Trophoblast cell (in vitro differentiated cells and primary cell): Measurements from ENCODE around the gene EGLN2. TPM values are rescaled to one million over a fixed set of nuclear protein-coding genes. Genes with fewer than 3 reads are reported as not detected.

Source experiments
- DNase-seq, 2 donors: peaks; one replicate each; pipeline ENCODE4 v3.0.0-alpha.2; 2016
- H2AFZ ChIP-seq: 2 replicates; pipeline ENCODE4 v1.6.1; 2013; ENCODE audit warnings: low read length, moderate library complexity, mild to moderate bottlenecking; ENCODE audit not compliant: insufficient read depth, poor library complexity
- H2AK5ac ChIP-seq: 2 replicates; pipeline ENCODE4 v1.6.1; 2013; ENCODE audit warnings: mild to moderate bottlenecking, low read length
- H2BK120ac ChIP-seq: 2 replicates; pipeline ENCODE4 v1.6.1; 2013; ENCODE audit warnings: low read length, mild to moderate bottlenecking, moderate library complexity; ENCODE audit not compliant: insufficient read depth, poor library complexity
- H2BK12ac ChIP-seq: 2 replicates; pipeline ENCODE4 v1.6.1; 2013; ENCODE audit warnings: mild to moderate bottlenecking, low read length, moderate library complexity
- H2BK5ac ChIP-seq: 2 replicates; pipeline ENCODE4 v1.6.1; 2013; ENCODE audit warnings: low read length, low read depth, moderate library complexity, mild to moderate bottlenecking; ENCODE audit not compliant: poor library complexity
- H3K14ac ChIP-seq: 2 replicates; pipeline ENCODE4 v1.6.1; 2013; ENCODE audit warnings: mild to moderate bottlenecking, low read length
- H3K18ac ChIP-seq: 2 replicates; pipeline ENCODE4 v1.6.1; 2013; ENCODE audit warnings: mild to moderate bottlenecking, low read length
- H3K23ac ChIP-seq: 2 replicates; pipeline ENCODE4 v1.6.1; 2013; ENCODE audit warnings: low read length
- H3K27ac ChIP-seq: 2 replicates; pipeline ENCODE4 v1.5.1; 2013; ENCODE audit warnings: low read depth, mild to moderate bottlenecking, inconsistent platforms, low read length, moderate library complexity
- H3K27me3 ChIP-seq: 2 replicates; pipeline ENCODE4 v1.6.1; 2013; ENCODE audit warnings: inconsistent platforms, mild to moderate bottlenecking, low read length, moderate library complexity; ENCODE audit not compliant: insufficient read depth
- H3K36me3 ChIP-seq, 2 experiments: 1 replicate in 1 of 2; 2 replicates in 1 of 2; pipeline ENCODE4 v1.6.1; 2013; ENCODE audit warnings: low read length in 2 of 2, mild to moderate bottlenecking in 2 of 2, moderate library complexity in 1 of 2; ENCODE audit not compliant: insufficient read depth in 2 of 2, control insufficient read depth in 1 of 2
- H3K4ac ChIP-seq: 2 replicates; pipeline ENCODE4 v1.6.1; 2013; ENCODE audit warnings: low read depth, mild to moderate bottlenecking, low read length, moderate library complexity
- H3K4me1 ChIP-seq, 2 experiments: 1 replicate in 1 of 2; 2 replicates in 1 of 2; pipeline ENCODE4 v1.6.1; 2013; ENCODE audit warnings: low read length in 2 of 2, mild to moderate bottlenecking in 2 of 2, moderate library complexity in 1 of 2; ENCODE audit not compliant: insufficient read depth in 2 of 2, control insufficient read depth in 1 of 2
- H3K4me2 ChIP-seq: 2 replicates; pipeline ENCODE4 v1.6.1; 2013; ENCODE audit warnings: inconsistent platforms, mild to moderate bottlenecking, low read length, moderate library complexity
- H3K4me3 ChIP-seq: 2 replicates; pipeline ENCODE4 v1.5.1; 2013; ENCODE audit warnings: mild to moderate bottlenecking, low read depth, low read length, inconsistent platforms
- H3K79me1 ChIP-seq: one replicate; pipeline ENCODE4 v1.6.1; 2013; ENCODE audit warnings: low read length
- H3K79me2 ChIP-seq: 2 replicates; pipeline ENCODE4 v1.6.1; 2013; ENCODE audit warnings: low read length, mild to moderate bottlenecking; ENCODE audit not compliant: control insufficient read depth, insufficient read depth, poor library complexity
- H3K9ac ChIP-seq: 2 replicates; pipeline ENCODE4 v1.6.1; 2013; ENCODE audit warnings: mild to moderate bottlenecking, low read length
- H3K9me3 ChIP-seq: 2 replicates; pipeline ENCODE4 v1.6.1; 2013; ENCODE audit warnings: low read depth, mild to moderate bottlenecking, control low read depth, inconsistent platforms, low read length; ENCODE audit not compliant: insufficient read depth
- H4K12ac ChIP-seq: 2 replicates; pipeline ENCODE4 v1.6.1; 2013; ENCODE audit warnings: low read depth, mild to moderate bottlenecking, low read length, moderate library complexity
- H4K8ac ChIP-seq: 2 replicates; pipeline ENCODE4 v1.6.1; 2013; ENCODE audit warnings: low read depth, mild to moderate bottlenecking, low read length, moderate library complexity
- H4K91ac ChIP-seq: one replicate; pipeline ENCODE4 v1.6.1; 2013; ENCODE audit warnings: low read depth, mild to moderate bottlenecking, low read length, moderate library complexity
- WGBS: extraction: QIAGEN DNeasy Blood & Tissue Kit; methylation state at CpG from one replicate; pipeline ENCODE4 v1.1.7; 2013; ENCODE audit warnings: missing lambda C conversion rate; ENCODE audit not compliant: insufficient read length, insufficient coverage; ENCODE audit errors: extremely low coverage; 5-methylcytosine and 5-hydroxymethylcytosine counted together
- polyA plus RNA-seq: library from polyadenylated mRNA; stranded (reverse); fragments of 200-250 nt; gene quantifications from 2 replicates; pipeline ENCODE4 v1.2.3, GENCODE V29; 2013

EGLN2 gene
- 84.0 and 84.3 TPM in 2 replicates for polyA plus RNA-seq

- H2BK12ac ChIP-seq = peak within 1 kb of the TSS; percentile 2
- H3K4me2 ChIP-seq = peak within 1 kb of the TSS; percentile 83
- H3K18ac ChIP-seq = peak within 1 kb of the TSS; percentile 78
- H4K12ac ChIP-seq = peak within 1 kb of the TSS; percentile 68
- H3K14ac ChIP-seq = peak within 1 kb of the TSS; percentile 96
- peak within 1 kb of the TSS; percentile 60 for H2AK5ac ChIP-seq
- peaks cover 33 to 34% of the 10 kb centered on the region in 2 experiments for H3K36me3 ChIP-seq
- peak within 1 kb of the TSS; percentile 82 for H3K4ac ChIP-seq
- no CpG with 5 or more reads among the region's 110 CpGs for WGBS
- peak within 1 kb of the TSS; percentile 31 for H2AFZ ChIP-seq
- peaks cover 10% of the 10 kb centered on the region for H3K79me1 ChIP-seq
- peak; percentile 100 for DNase-seq
- no peak within 1 kb of the TSS for H3K23ac ChIP-seq
- peak within 1 kb of the TSS; percentile 83 for H2BK5ac ChIP-seq
- H3K9me3 ChIP-seq = peaks cover 2% of the 10 kb centered on the region
- H2BK120ac ChIP-seq = peak within 1 kb of the TSS; percentile 87
- H3K27ac ChIP-seq = peak within 1 kb of the TSS; percentile 81
- peaks cover 39% of the 10 kb centered on the region for H3K79me2 ChIP-seq
- peak within 1 kb of the TSS; percentile 85 for H3K9ac ChIP-seq
- peaks cover 31 to 40% of the 10 kb centered on the region in 2 experiments for H3K4me1 ChIP-seq
- H4K91ac ChIP-seq = peak within 1 kb of the TSS; percentile 90
- H3K4me3 ChIP-seq = peak within 1 kb of the TSS; percentile 89
- no peaks in the 10 kb centered on the region for H3K27me3 ChIP-seq
- peak within 1 kb of the TSS; percentile 81 for H4K8ac ChIP-seq
Measured at GRCh38 chr19:40798683-40799557, at the start of gene EGLN2. TSS of gene EGLN2 (plus strand) at chr19:40799191. CDS start at chr19:40800573, 1,382 bp downstream.

- Histone ChIP-seq H3K27ac (peak within 1 kb of the TSS; percentile 91), H3K14ac (peak within 1 kb of the TSS; percentile 94), H3K4ac (peak within 1 kb of the TSS; percentile 92), H2AFZ (peak within 1 kb of the TSS; percentile 62), H3K23ac (no peak within 1 kb of the TSS), H4K8ac (peak within 1 kb of the TSS; percentile 98), H2BK120ac (peak within 1 kb of the TSS; percentile 91), H2AK5ac (peak within 1 kb of the TSS; percentile 93), H3K27me3 (no peaks in the 10 kb centered on the region), H3K4me2 (peak within 1 kb of the TSS; percentile 68), H3K79me1 (peaks cover 29% of the 10 kb centered on the region), H3K9me3 (no peaks in the 10 kb centered on the region), H4K12ac (peak within 1 kb of the TSS; percentile 83), H3K18ac (peak within 1 kb of the TSS; percentile 90), H2BK12ac (peak within 1 kb of the TSS; percentile 85), H3K36me3 (peaks cover 1 to 4% of the 10 kb centered on the region in 2 experiments), H4K91ac (peak within 1 kb of the TSS; percentile 98), H3K4me3 (peak within 1 kb of the TSS; percentile 93), H3K79me2 (peaks cover 28% of the 10 kb centered on the region), H2BK5ac (peak within 1 kb of the TSS; percentile 92), H3K4me1 (peaks cover 29 to 31% of the 10 kb centered on the region in 2 experiments), H3K9ac (peak within 1 kb of the TSS; percentile 97)
- no CpG with 5 or more reads among the region's 43 CpGs for WGBS
- DNase-seq = peak; percentile 100
Measured at GRCh38 chr19:40750058-40750873, 48.7 kb upstream of the EGLN2 start, which contains the start of gene ACTMAP. TSS of gene ACTMAP (minus strand) at chr19:40750477. CDS start at chr19:40749803, 674 bp downstream.

GRCh38 chr19:40750874-40751537, 48.0 kb upstream of the EGLN2 start, which contains the start of gene SNRPA:
TSS of gene SNRPA (plus strand) at chr19:40751203. CDS start at chr19:40751409, 206 bp downstream.
- Histone ChIP-seq H2BK12ac (peak within 1 kb of the TSS; percentile 30), H3K23ac (no peak within 1 kb of the TSS), H3K27ac (peak within 1 kb of the TSS; percentile 91), H2BK120ac (peak within 1 kb of the TSS; percentile 91), H3K4me1 (peaks cover 33 to 34% of the 10 kb centered on the region in 2 experiments), H3K9me3 (no peaks in the 10 kb centered on the region), H3K36me3 (peaks cover 9 to 11% of the 10 kb centered on the region in 2 experiments), H3K4me3 (peak within 1 kb of the TSS; percentile 93), H3K4me2 (peak within 1 kb of the TSS; percentile 68), H3K79me1 (peaks cover 29% of the 10 kb centered on the region), H4K8ac (peak within 1 kb of the TSS; percentile 98), H3K4ac (peak within 1 kb of the TSS; percentile 98), H4K91ac (peak within 1 kb of the TSS; percentile 98), H3K9ac (peak within 1 kb of the TSS; percentile 97), H3K79me2 (peaks cover 35% of the 10 kb centered on the region), H2AFZ (peak within 1 kb of the TSS; percentile 62), H2AK5ac (peak within 1 kb of the TSS; percentile 93), H4K12ac (peak within 1 kb of the TSS; percentile 83), H3K27me3 (no peaks in the 10 kb centered on the region), H3K18ac (peak within 1 kb of the TSS; percentile 90), H2BK5ac (peak within 1 kb of the TSS; percentile 92), H3K14ac (peak within 1 kb of the TSS; percentile 94)
- DNase-seq = peak; percentile 99 to 100
- WGBS = no CpG with 5 or more reads among the region's 46 CpGs
